ENCODE results near the gene ABI2.

ABI2 gene

DNA sequence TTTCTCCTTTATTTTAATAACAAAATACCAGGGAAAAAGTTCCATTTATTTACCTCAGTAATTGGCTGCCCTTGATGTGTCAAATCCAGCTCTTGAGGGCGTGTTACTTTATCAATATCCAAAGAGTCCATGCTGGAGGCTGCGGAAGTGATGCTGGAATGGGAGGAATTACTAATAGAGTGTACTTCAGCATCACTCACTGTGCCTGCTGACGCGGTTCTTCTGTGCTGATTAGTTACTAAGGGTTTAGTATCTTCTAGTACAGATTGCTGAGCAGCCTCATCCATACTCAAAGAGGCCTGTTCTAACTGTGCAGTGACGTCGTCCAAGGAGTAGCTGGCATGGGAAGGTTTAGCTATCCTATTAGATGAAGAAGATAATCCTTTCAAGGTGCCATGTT is 161.3 kb downstream of the ABI2 start:
- TF ChIP-seq, protein P1, sequence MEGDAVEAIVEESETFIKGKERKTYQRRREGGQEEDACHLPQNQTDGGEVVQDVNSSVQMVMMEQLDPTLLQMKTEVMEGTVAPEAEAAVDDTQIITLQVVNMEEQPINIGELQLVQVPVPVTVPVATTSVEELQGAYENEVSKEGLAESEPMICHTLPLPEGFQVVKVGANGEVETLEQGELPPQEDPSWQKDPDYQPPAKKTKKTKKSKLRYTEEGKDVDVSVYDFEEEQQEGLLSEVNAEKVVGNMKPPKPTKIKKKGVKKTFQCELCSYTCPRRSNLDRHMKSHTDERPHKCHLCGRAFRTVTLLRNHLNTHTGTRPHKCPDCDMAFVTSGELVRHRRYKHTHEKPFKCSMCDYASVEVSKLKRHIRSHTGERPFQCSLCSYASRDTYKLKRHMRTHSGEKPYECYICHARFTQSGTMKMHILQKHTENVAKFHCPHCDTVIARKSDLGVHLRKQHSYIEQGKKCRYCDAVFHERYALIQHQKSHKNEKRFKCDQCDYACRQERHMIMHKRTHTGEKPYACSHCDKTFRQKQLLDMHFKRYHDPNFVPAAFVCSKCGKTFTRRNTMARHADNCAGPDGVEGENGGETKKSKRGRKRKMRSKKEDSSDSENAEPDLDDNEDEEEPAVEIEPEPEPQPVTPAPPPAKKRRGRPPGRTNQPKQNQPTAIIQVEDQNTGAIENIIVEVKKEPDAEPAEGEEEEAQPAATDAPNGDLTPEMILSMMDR (IDR thresholded peaks at IDR 0.05): no peak
- Histone ChIP-seq H3K4me3 (ENCODE audit: low read depth, low read length) (no peak overlapping the region), H3K4me1 (no peaks in the 10 kb centered on the region), H3K9me3 (ENCODE audit: control insufficient read depth, low read length) (no peaks in the 10 kb centered on the region), H3K9ac (no peak overlapping the region), H3K79me2 (no peaks in the 10 kb centered on the region), H3K27ac (no peak overlapping the region), H3K4me2 (ENCODE audit: low read length) (no peak overlapping the region), H3K36me3 (ENCODE audit: control insufficient read depth, insufficient read depth, low read length) (no peaks in the 10 kb centered on the region), H2AFZ (no peak overlapping the region), H3K27me3 (ENCODE audit: control insufficient read depth, insufficient read depth, low read length) (no peaks in the 10 kb centered on the region)

DNA sequence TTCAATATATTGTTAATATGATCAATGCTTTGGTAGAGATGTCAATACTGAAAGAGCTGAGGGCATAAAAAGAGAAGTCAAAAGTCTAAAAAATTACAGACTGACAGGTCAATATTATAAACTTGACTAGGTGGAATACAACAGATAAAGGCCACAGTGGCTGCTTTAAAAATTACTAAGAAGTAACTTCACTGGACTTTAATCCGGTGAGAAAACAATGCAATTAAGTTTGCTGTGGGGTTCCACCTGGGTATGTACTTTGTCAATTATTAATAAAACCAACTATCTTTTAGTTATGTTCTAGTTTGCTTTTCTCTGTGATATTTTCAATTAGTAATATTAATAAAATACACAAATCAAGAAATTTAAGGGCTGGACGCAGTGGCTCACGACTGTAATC is 162.2 kb downstream of the ABI2 start:
- Histone ChIP-seq H3K36me3 (ENCODE audit: control insufficient read depth, insufficient read depth, low read length) (no peaks in the 10 kb centered on the region), H3K79me2 (no peaks in the 10 kb centered on the region)
- TF ChIP-seq, protein P1 (IDR thresholded peaks at IDR 0.05): no peak

DNA sequence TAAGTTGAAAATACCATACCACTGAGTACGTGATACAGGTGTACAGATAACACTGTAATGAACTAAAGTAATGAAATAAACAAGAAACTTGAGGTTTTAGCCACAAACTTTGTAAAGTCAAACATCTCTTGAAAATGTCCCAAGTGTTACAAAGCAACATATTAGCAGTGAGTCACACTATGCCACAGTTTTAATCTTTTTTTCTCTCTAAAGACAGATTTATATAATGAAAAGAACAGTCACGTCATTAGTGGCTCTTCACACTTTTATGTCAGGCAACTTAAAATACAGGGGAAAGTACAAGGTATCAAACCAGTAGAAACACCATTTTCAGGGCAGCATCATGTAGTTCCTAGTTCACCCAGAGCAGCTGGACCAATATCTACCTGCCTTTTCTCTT is 164.8 kb downstream of the ABI2 start:
- TF ChIP-seq, protein P1 (IDR thresholded peaks at IDR 0.05): no peak
- H3K27me3 ChIP-seq (ENCODE audit: control insufficient read depth, insufficient read depth, low read length): no peaks in the 10 kb centered on the region
- H3K27ac ChIP-seq: no peak overlapping the region

More for the DNA sequence above, 162.2 kb downstream of the ABI2 start:
- Histone ChIP-seq H3K27me3 (ENCODE audit: control insufficient read depth, insufficient read depth, low read length) (no peaks in the 10 kb centered on the region), H3K9ac (no peak overlapping the region), H3K4me3 (ENCODE audit: low read depth, low read length) (no peak overlapping the region), H3K9me3 (ENCODE audit: control insufficient read depth, low read length) (no peaks in the 10 kb centered on the region), H3K27ac (no peak overlapping the region), H2AFZ (no peak overlapping the region), H3K4me2 (ENCODE audit: low read length) (no peak overlapping the region), H3K4me1 (no peaks in the 10 kb centered on the region)

More for the DNA sequence above, 164.8 kb downstream of the ABI2 start:
- Histone ChIP-seq H3K4me2 (ENCODE audit: low read length) (no peak overlapping the region), H3K4me3 (ENCODE audit: low read depth, low read length) (no peak overlapping the region), H2AFZ (no peak overlapping the region), H3K9ac (no peak overlapping the region), H3K79me2 (no peaks in the 10 kb centered on the region), H3K4me1 (no peaks in the 10 kb centered on the region), H3K36me3 (ENCODE audit: control insufficient read depth, insufficient read depth, low read length) (no peaks in the 10 kb centered on the region), H3K9me3 (ENCODE audit: control insufficient read depth, low read length) (no peaks in the 10 kb centered on the region)
